Breast epithelium (tissue), 3 donors: ENCODE measurements around the gene NIN.

Experiments
- POLR2A ChIP-seq: fragments of 450-650 bp; IDR thresholded peaks from one replicate; pipeline ENCODE4 v1.6.1; 2016; ENCODE audit warnings: antibody characterized with exemption, mild to moderate bottlenecking, moderate library complexity
- TF ChIP-seq, protein P1 (sequence below), 3 donors: fragments of 450-650 bp; IDR thresholded peaks; one replicate each; pipeline ENCODE4 v1.5.1; 2016 to 2017; ENCODE audit warnings: antibody characterized with exemption in 3 of 3, mild to moderate bottlenecking in 3 of 3, moderate library complexity in 3 of 3

DNA sequence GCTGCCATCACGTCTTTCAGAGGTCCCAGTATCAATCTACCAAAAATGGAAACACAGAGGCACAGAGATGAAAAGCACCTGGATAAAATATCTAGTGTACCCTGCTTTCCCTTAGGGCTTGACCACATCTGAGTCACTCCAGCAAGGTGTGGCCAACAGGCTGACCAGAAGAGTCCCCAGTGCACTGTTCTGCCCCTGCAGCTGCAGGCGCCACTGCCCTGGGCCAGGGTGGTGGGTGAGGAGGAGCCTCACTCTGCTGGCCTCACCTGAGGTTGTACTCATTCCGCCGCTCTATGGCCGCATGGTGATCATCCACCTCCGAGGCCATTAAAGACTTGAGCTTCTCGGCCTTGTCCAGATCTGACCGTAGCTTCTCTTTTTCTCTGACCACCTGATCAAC lies 60.4 kb downstream of the NIN start:
- TF ChIP-seq, protein P1, sequence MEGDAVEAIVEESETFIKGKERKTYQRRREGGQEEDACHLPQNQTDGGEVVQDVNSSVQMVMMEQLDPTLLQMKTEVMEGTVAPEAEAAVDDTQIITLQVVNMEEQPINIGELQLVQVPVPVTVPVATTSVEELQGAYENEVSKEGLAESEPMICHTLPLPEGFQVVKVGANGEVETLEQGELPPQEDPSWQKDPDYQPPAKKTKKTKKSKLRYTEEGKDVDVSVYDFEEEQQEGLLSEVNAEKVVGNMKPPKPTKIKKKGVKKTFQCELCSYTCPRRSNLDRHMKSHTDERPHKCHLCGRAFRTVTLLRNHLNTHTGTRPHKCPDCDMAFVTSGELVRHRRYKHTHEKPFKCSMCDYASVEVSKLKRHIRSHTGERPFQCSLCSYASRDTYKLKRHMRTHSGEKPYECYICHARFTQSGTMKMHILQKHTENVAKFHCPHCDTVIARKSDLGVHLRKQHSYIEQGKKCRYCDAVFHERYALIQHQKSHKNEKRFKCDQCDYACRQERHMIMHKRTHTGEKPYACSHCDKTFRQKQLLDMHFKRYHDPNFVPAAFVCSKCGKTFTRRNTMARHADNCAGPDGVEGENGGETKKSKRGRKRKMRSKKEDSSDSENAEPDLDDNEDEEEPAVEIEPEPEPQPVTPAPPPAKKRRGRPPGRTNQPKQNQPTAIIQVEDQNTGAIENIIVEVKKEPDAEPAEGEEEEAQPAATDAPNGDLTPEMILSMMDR (IDR thresholded peaks at IDR 0.05) = no peak
- no peak for TF ChIP-seq POLR2A
